H1 (cell line): ENCODE data around the gene SOX13. TPM values are rescaled to one million over a fixed set of nuclear protein-coding genes. Genes with fewer than 3 reads are reported as not detected.

ENCODE experiments used
- CTCF ChIA-PET: fragments of 300-600 bp; sonication (Branson Sonifier 250); formaldehyde crosslinking; loops from one replicate; lab custom pipeline; 2021; ENCODE audit not compliant: partially characterized antibody; lab: Charles Lee
- POLR2A ChIA-PET: fragments of 300-600 bp; sonication (Branson Sonifier 250); formaldehyde crosslinking; loops from one replicate; lab custom pipeline; 2021; ENCODE audit warnings: inconsistent platforms; ENCODE audit not compliant: partially characterized antibody; lab: Charles Lee
- DNase-seq, 2 experiments: peaks; one replicate each; pipeline versions ENCODE4 v3.0.0 to v3.0.0-alpha.2; 2010 to 2022; ENCODE audit warnings: low spot score in 2 of 2, low read depth in 1 of 2, mixed read lengths in 1 of 2
- FAIRE-seq: peaks from 2 replicates; lab custom pipeline; 2011; peaks lifted over from hg19 to GRCh38; lab: Jason Lieb, UNC
- H2AFZ ChIP-seq: 2 replicates; pipeline ENCODE4 v1.8.1; 2012; ENCODE audit warnings: low read length, inconsistent platforms
- H2AK5ac ChIP-seq: 2 replicates; pipeline ENCODE4 v1.6.1; 2013; ENCODE audit warnings: low read depth, low read length
- H2BK120ac ChIP-seq: replicated peaks from 2 replicates; pipeline ENCODE3; 2013; ENCODE audit warnings: low read depth, low read length, inconsistent platforms
- H2BK12ac ChIP-seq: 2 replicates; pipeline ENCODE4 v1.6.1; 2013; ENCODE audit warnings: low read depth, low read length
- H2BK15ac ChIP-seq: 2 replicates; pipeline ENCODE4 v1.6.1; 2013; ENCODE audit warnings: low read length
- H2BK20ac ChIP-seq: 2 replicates; pipeline ENCODE4 v1.6.1; 2013; ENCODE audit warnings: low read length
- H2BK5ac ChIP-seq: 2 replicates; pipeline ENCODE4 v1.6.1; 2013; ENCODE audit warnings: low read depth, low read length
- H3K14ac ChIP-seq: 2 replicates; pipeline ENCODE4 v1.6.1; 2013; ENCODE audit warnings: inconsistent platforms; ENCODE audit not compliant: insufficient read length
- H3K18ac ChIP-seq: 2 replicates; pipeline ENCODE4 v1.6.1; 2013; ENCODE audit warnings: low read length; ENCODE audit errors: extremely low read depth
- H3K23ac ChIP-seq: 2 replicates; pipeline ENCODE4 v1.6.1; 2013; ENCODE audit warnings: inconsistent platforms; ENCODE audit not compliant: insufficient read length
- H3K23me2 ChIP-seq: 2 replicates; pipeline ENCODE4 v1.6.1; 2013; ENCODE audit warnings: low read depth, low read length
- H3K27ac ChIP-seq: 2 replicates; pipeline ENCODE4 v1.6.1; 2011; ENCODE audit warnings: low read depth, low read length, inconsistent platforms
- H3K27me3 ChIP-seq, 4 experiments: replicated peaks in 1 of 4; 1 replicate in 1 of 4; 2 replicates in 3 of 4; pipeline versions ENCODE4 v1.6.1 to v1.8.1; 2011 to 2013; ENCODE audit warnings: low read length in 3 of 4, mild to moderate bottlenecking in 3 of 4, inconsistent platforms in 2 of 4, mixed read lengths in 2 of 4, moderate library complexity in 1 of 4; ENCODE audit not compliant: control insufficient read depth in 3 of 4, insufficient read depth in 3 of 4; ENCODE audit errors: extremely low read depth in 1 of 4
- H3K36me3 ChIP-seq, 4 experiments: 2 replicates each; pipeline versions ENCODE4 v1.6.1 to v1.8.1; 2011 to 2013; ENCODE audit warnings: mild to moderate bottlenecking in 4 of 4, low read length in 3 of 4, moderate library complexity in 2 of 4, control low read depth in 1 of 4, inconsistent platforms in 1 of 4; ENCODE audit not compliant: insufficient read depth in 4 of 4, control insufficient read depth in 2 of 4
- H3K4ac ChIP-seq: replicated peaks from 2 replicates; pipeline ENCODE3; 2013; ENCODE audit warnings: low read length, low read depth, mixed read lengths, inconsistent platforms; ENCODE audit not compliant: insufficient read length
- H3K4me1 ChIP-seq, 4 experiments: replicated peaks in 1 of 4; 1 replicate in 1 of 4; 2 replicates in 3 of 4; pipeline versions ENCODE4 v1.6.1 to v1.8.1; 2011 to 2013; ENCODE audit warnings: low read length in 3 of 4, inconsistent platforms in 2 of 4, mixed read lengths in 1 of 4; ENCODE audit not compliant: insufficient read depth in 4 of 4, control insufficient read depth in 3 of 4
- H3K4me2 ChIP-seq, 2 experiments: 2 replicates each; pipeline versions ENCODE4 v1.6.1 to v1.8.1; 2011 to 2013; ENCODE audit warnings: low read depth in 2 of 2, low read length in 2 of 2, control low read depth in 1 of 2, inconsistent platforms in 1 of 2, mild to moderate bottlenecking in 1 of 2; ENCODE audit not compliant: insufficient read depth in 1 of 2
- H3K4me3 ChIP-seq, 4 experiments: fragments of 200-600, 300-600 bp in 1 of 4; sonication (generic), shearing (Covaris generic), sonication (Bioruptor Twin) in 1 of 4; 2 replicates each; pipeline versions ENCODE4 v1.5.1 to v1.8.1; 2011 to 2016; ENCODE audit warnings: low read length in 4 of 4, low read depth in 3 of 4, control low read depth in 2 of 4, inconsistent platforms in 2 of 4, mild to moderate bottlenecking in 2 of 4, mixed read lengths in 1 of 4, moderate library complexity in 1 of 4; ENCODE audit not compliant: insufficient read depth in 2 of 4; ENCODE audit errors: extremely low read depth in 1 of 4
- H3K56ac ChIP-seq: replicated peaks from 2 replicates; pipeline ENCODE3; 2013; ENCODE audit warnings: low read depth, mild to moderate bottlenecking, mixed read lengths, low read length, inconsistent platforms; ENCODE audit not compliant: insufficient read length
- H3K79me1 ChIP-seq: 2 replicates; pipeline ENCODE4 v1.6.1; 2013; ENCODE audit warnings: low read depth, low read length, control low read depth
- H3K79me2 ChIP-seq, 2 experiments: 2 replicates each; pipeline versions ENCODE4 v1.6.1 to v1.8.1; 2012 to 2013; ENCODE audit warnings: low read length in 2 of 2, mild to moderate bottlenecking in 2 of 2, inconsistent platforms in 1 of 2; ENCODE audit not compliant: insufficient read depth in 2 of 2, control insufficient read depth in 1 of 2
- H3K9ac ChIP-seq, 4 experiments: replicated peaks in 1 of 4; 1 replicate in 1 of 4; 2 replicates in 3 of 4; pipeline versions ENCODE4 v1.6.1 to v1.8.1; 2011 to 2013; ENCODE audit warnings: low read depth in 3 of 4, low read length in 3 of 4, control low read depth in 2 of 4, mild to moderate bottlenecking in 2 of 4, moderate library complexity in 2 of 4, inconsistent platforms in 1 of 4; ENCODE audit errors: extremely low read depth in 1 of 4
- H3K9me3 ChIP-seq, 2 experiments: 2 replicates each; pipeline versions ENCODE4 v1.6.1 to v1.8.1; 2012 to 2013; ENCODE audit warnings: mild to moderate bottlenecking in 2 of 2, moderate library complexity in 2 of 2, control low read depth in 1 of 2, inconsistent platforms in 1 of 2, low read depth in 1 of 2, low read length in 1 of 2, mixed read lengths in 1 of 2; ENCODE audit not compliant: insufficient read depth in 2 of 2
- H4K20me1 ChIP-seq, 2 experiments: replicated peaks in 1 of 2; 2 replicates each; pipeline versions ENCODE3 to v1.8.1; 2011 to 2013; ENCODE audit warnings: inconsistent platforms in 2 of 2, low read length in 2 of 2, mild to moderate bottlenecking in 1 of 2; ENCODE audit not compliant: insufficient read depth in 2 of 2, control insufficient read depth in 1 of 2
- H4K5ac ChIP-seq: 2 replicates; pipeline ENCODE4 v1.6.1; 2013; ENCODE audit warnings: low read length, low read depth, mixed read lengths, inconsistent platforms; ENCODE audit not compliant: insufficient read length
- H4K8ac ChIP-seq: 2 replicates; pipeline ENCODE4 v1.8.0; 2013; ENCODE audit warnings: mild to moderate bottlenecking, moderate library complexity, low read length, inconsistent platforms; ENCODE audit not compliant: insufficient read depth; ENCODE audit errors: extremely low read depth
- H4K91ac ChIP-seq: replicated peaks from 2 replicates; pipeline ENCODE3; 2013; ENCODE audit warnings: low read length, mixed read lengths, inconsistent platforms; ENCODE audit not compliant: insufficient read length
- ASH2L ChIP-seq: fragments of 200-600, 300-600 bp; sonication (generic); IDR thresholded peaks from one replicate; pipeline ENCODE4 v1.7.1; 2017; ENCODE audit warnings: low read length
- CREB1 ChIP-seq: IDR thresholded peaks from 2 replicates; pipeline ENCODE4 v1.6.1; 2012; ENCODE audit warnings: inconsistent platforms
- FOSL1 ChIP-seq: IDR thresholded peaks from 2 replicates; pipeline ENCODE4 v1.6.1; 2011; ENCODE audit warnings: mild to moderate bottlenecking, low read depth, low read length, moderate library complexity; ENCODE audit not compliant: insufficient read depth
- PHF8 ChIP-seq: fragments of 200-600 bp; sonication (generic); conservative IDR thresholded peaks from 2 replicates; pipeline ENCODE4 v1.7.1; 2012; ENCODE audit warnings: low read depth, mild to moderate bottlenecking, inconsistent platforms, low read length, moderate library complexity
- SP4 ChIP-seq: IDR thresholded peaks from 2 replicates; pipeline ENCODE4 v1.6.1; 2012; ENCODE audit warnings: low read length, inconsistent platforms
- ZNF274 ChIP-seq: IDR thresholded peaks from 2 replicates; pipeline ENCODE4 v1.7.0; 2012; ENCODE audit warnings: low read length, borderline replicate concordance; ENCODE audit errors: extremely low read depth
- WGBS, 2 experiments: shearing (Covaris generic) in 1 of 2; methylation state at CpG; one replicate each; pipeline versions ENCODE4 v1.1.6 to v1.1.7; 2013 to 2015; ENCODE audit warnings: low lambda C conversion rate in 2 of 2, mixed read lengths in 2 of 2, inconsistent platforms in 1 of 2, low coverage in 1 of 2, missing lambda C conversion rate in 1 of 2; ENCODE audit not compliant: insufficient replicate concordance in 2 of 2, insufficient coverage in 1 of 2, insufficient read length in 1 of 2; ENCODE audit errors: extremely low coverage in 1 of 2, missing lambda C conversion rate in 1 of 2; 5-methylcytosine and 5-hydroxymethylcytosine counted together
- polyA plus RNA-seq, 7 experiments: library from polyadenylated mRNA; depleted of rRNA in 3 of 7; stranded (reverse) in 5 of 7; unstranded in 2 of 7; fragments of >200 nt in 5 of 7; fragments of 200-250 nt in 2 of 7; gene quantifications; 1 replicate in 5 of 7; 2 replicates in 1 of 7; 4 replicates in 1 of 7; pipeline versions ENCODE4 v1.2.1 to v1.2.3, GENCODE V29; 2011 to 2013; ENCODE audit warnings: missing spikeins in 2 of 7, mixed read lengths in 2 of 7
- total RNA-seq: library from RNA; stranded (reverse); fragmentation: NEBNext Ultra II Directional; extraction: Animal tissue kit (Norgen Biotek cat#: 25700); gene quantifications from 2 replicates; pipeline ENCODE4 v1.2.1, GENCODE V29; 2021
- TF ChIP-seq, protein P1 (sequence below): IDR thresholded peaks from 2 replicates; pipeline ENCODE4 v1.6.1; 2012; ENCODE audit warnings: inconsistent platforms

The SOX13 gene
- total and polyA plus RNA-seq, 2 of the 8 experiments (the other 6 are each of a cell fraction or from before 2014, with no cell fraction given), result 113 to 173 TPM

DNA sequence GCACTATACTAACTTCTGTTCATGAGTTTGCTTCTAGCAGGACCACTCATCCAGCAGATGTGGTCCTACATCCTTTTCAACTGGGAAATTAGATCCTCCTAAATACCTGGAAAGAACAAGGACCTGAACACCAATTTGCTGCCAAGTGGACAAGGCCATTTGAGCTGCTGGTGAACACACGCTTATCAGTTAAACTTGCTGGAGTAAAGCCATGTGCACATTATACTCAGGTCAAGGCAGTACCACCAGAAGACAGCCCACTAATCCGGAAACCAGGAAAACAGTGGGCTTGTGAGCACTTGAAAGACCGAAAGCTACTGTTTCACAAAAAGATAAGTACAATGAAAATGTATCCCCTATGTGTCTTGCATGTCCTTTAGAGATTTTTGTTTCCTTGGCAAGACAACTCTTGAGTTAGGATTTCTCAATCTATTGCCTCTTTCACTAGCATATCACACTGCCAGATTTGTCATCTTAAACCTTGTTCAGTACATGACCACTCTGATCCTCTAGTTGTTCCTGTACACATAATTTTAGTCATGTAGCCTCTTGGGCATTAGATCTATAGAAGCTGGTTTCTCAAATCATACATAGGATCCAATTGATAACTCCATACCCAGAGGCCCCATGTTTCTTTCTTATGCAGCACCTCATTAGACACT lies 97.7 kb downstream of the SOX13 start:
- no peak overlapping the region for H4K8ac ChIP-seq
- no peak overlapping the region for H2BK12ac ChIP-seq
- no peaks in the 10 kb centered on the region; a peak in 1 of 8 replicates for H3K36me3 ChIP-seq
- FAIRE-seq (no peak), DNase-seq (no peak)
- no peaks in the 10 kb centered on the region for H3K79me1 ChIP-seq
- H3K4me2 ChIP-seq, result no peak overlapping the region
- no peaks in the 10 kb centered on the region for H3K23me2 ChIP-seq
- no peak overlapping the region for H3K56ac ChIP-seq
- no peak overlapping the region for H2AFZ ChIP-seq
- H2BK5ac ChIP-seq, result no peak overlapping the region
- H4K91ac ChIP-seq, result no peak overlapping the region
- no peak overlapping the region for H2BK120ac ChIP-seq
- H3K9ac ChIP-seq, result no peak overlapping the region
- H3K79me2 ChIP-seq, result no peaks in the 10 kb centered on the region
- no peak overlapping the region for H2BK15ac ChIP-seq
- CTCF ChIA-PET, result interaction anchor here (0.6 to 10.6 kb wide), 6 partner anchors 10 to 106 kb away, joined by 3 to 106 read pairs (median 5); partner anchors contain the start of gene GOLT1A
- H3K27me3 ChIP-seq, result 0 out of 7 replicates have a peak, but pooled peaks cover 0 to 2% (median 0%) of the 10 kb centered on the region in 4 experiments
- H3K18ac ChIP-seq, result no peak overlapping the region
- H3K4ac ChIP-seq, result no peak overlapping the region
- no peaks in the 10 kb centered on the region for H3K4me1 ChIP-seq
- H3K14ac ChIP-seq, result no peak overlapping the region
- POLR2A ChIA-PET, result no interaction called here
- WGBS, 2 experiments, result 91% methylated on average over 3 of the region's 3 CpGs; no CpG with 5 or more reads in 1 of the 2 experiments
- peaks cover 18 to 25% of the 10 kb centered on the region in 2 experiments for H3K9me3 ChIP-seq
- H2BK20ac ChIP-seq, result no peak overlapping the region
- no peak overlapping the region for H3K27ac ChIP-seq
- no peak overlapping the region for H4K5ac ChIP-seq
- H3K4me3 ChIP-seq, result no peak overlapping the region
- H2AK5ac ChIP-seq, result no peak overlapping the region
- no peaks in the 10 kb centered on the region for H4K20me1 ChIP-seq
- H3K23ac ChIP-seq, result no peak overlapping the region
- TF ChIP-seq CREB1, result no peak
- TF ChIP-seq, protein P1, sequence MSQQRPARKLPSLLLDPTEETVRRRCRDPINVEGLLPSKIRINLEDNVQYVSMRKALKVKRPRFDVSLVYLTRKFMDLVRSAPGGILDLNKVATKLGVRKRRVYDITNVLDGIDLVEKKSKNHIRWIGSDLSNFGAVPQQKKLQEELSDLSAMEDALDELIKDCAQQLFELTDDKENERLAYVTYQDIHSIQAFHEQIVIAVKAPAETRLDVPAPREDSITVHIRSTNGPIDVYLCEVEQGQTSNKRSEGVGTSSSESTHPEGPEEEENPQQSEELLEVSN, result no peak
- no peak for TF ChIP-seq SP4
- TF ChIP-seq ZNF274, result no peak
- TF ChIP-seq ASH2L, result no peak
- no peak for TF ChIP-seq PHF8
- no peak for TF ChIP-seq FOSL1
